Fibroblast of the aortic adventitia (primary cell): Measurements from ENCODE around the gene GLB1L3. TPM values are rescaled to one million over a fixed set of nuclear protein-coding genes. Genes with fewer than 3 reads are reported as not detected.
"Not testable (repeated sequence)": the region's sequence is repeated elsewhere in the genome, so short reads cannot be mapped to it uniquely, and the experiment has no call there.

Experiments
- DNase-seq: peaks from one replicate; pipeline ENCODE4 v3.0.0-alpha.2; 2010; ENCODE audit warnings: low read depth
- H3K4me3 ChIP-seq: 2 replicates; pipeline ENCODE4 v1.5.1; 2011; ENCODE audit warnings: low read depth, mild to moderate bottlenecking, control low read depth, low read length, moderate library complexity
- total RNA-seq: library from RNA; depleted of rRNA; stranded (reverse); fragments of >200 nt; gene quantifications from 2 replicates; pipeline ENCODE4 v1.2.3, GENCODE V29; 2012; ENCODE audit warnings: low replicate concordance
- TF ChIP-seq, protein P1 (sequence below): IDR thresholded peaks from 2 replicates; pipeline ENCODE4 v1.5.1; 2011; ENCODE audit warnings: mild to moderate bottlenecking, low read length, control low read depth, inconsistent platforms; ENCODE audit not compliant: insufficient read depth

GLB1L3 gene
- total RNA-seq, 1 donor: not detected

DNA sequence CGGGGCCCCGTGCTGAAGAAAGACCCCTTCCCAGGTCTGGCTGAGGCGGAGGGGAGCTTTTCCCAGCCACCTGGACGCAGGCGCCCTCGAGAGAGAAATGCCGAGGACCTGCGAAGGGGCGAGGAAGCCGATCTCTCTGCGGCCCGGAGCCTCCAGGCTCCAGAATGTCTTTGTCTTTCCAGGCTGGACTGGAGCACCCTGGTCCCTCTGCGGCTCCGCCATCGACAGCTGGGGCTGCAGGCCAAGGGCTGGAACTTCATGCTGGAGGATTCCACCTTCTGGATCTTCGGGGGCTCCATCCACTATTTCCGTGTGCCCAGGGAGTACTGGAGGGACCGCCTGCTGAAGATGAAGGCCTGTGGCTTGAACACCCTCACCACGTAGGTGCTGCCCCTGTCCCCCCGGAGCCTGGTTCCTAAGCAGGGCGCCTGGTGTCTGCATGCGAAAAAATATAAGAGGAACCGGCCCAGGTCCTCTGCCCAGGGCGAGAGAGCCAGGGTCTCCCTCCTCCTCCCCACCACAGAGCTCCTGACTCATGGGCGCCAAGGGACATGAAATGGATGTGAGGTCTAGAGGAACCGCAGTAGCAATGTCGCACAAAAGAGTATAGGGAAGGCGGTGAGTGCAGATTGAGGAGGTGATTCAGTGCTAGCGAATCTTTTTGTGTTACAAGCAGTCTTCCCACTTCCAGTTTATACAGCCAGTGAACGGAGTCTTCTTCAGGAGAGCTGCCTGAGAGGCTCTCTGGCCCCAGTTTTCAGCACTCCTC lies 66.6 kb downstream of the GLB1L3 start:
- DNase-seq: no peak
- no peak overlapping the region for H3K4me3 ChIP-seq
- TF ChIP-seq, protein P1, sequence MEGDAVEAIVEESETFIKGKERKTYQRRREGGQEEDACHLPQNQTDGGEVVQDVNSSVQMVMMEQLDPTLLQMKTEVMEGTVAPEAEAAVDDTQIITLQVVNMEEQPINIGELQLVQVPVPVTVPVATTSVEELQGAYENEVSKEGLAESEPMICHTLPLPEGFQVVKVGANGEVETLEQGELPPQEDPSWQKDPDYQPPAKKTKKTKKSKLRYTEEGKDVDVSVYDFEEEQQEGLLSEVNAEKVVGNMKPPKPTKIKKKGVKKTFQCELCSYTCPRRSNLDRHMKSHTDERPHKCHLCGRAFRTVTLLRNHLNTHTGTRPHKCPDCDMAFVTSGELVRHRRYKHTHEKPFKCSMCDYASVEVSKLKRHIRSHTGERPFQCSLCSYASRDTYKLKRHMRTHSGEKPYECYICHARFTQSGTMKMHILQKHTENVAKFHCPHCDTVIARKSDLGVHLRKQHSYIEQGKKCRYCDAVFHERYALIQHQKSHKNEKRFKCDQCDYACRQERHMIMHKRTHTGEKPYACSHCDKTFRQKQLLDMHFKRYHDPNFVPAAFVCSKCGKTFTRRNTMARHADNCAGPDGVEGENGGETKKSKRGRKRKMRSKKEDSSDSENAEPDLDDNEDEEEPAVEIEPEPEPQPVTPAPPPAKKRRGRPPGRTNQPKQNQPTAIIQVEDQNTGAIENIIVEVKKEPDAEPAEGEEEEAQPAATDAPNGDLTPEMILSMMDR: no peak

- DNase-seq: no peak
- no peak overlapping the region for H3K4me3 ChIP-seq
- TF ChIP-seq, protein P1: no peak
These were observed 67.5 kb downstream of the GLB1L3 start for GRCh38 chr11:134343646-134344045.

DNA sequence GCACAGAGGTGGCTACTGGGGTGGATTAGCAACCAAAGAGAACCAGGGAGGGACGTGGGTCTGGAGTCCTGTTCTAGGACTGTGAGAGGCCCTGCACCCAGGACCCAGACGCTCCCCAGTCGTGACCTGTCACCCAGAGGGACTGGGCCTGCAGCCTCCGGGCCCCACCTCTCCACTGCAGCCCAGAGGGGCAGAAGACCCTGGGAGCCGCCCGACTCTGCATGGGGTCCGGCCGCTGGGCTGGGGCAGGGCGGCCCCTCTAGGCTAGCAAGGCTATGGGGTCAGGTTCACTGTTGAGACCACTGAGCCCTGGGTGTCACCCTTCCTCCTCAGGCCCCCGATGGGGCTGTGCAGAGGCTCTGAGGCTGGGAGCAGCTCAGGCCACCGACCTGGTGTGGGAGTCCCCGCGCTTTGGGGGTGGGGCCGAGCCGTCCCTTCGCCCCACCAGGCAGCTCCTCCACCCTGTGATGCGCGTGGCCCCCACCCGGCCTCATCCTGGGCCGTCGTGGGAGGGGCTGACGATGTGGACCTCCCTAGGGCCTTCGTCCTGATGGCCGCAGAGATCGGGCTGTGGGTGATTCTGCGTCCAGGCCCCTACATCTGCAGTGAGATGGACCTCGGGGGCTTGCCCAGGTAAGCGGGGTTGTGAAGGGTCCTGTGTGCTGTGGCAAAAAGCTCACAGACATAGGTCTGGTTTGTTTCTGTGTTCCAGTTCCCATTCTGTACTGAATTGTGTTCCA lies 68.5 kb downstream of the GLB1L3 start:
- not testable (repeated sequence) for DNase-seq, H3K4me3 ChIP-seq

GRCh38 chr11:134345237-134345550 lies 69.0 kb downstream of the GLB1L3 start:
- no peak overlapping the region for H3K4me3 ChIP-seq
- TF ChIP-seq, protein P1: no peak
- DNase-seq: no peak

- TF ChIP-seq, protein P1: no peak
- no peak for DNase-seq
- H3K4me3 ChIP-seq: no peak overlapping the region
These were observed 70.2 kb downstream of the GLB1L3 start for GRCh38 chr11:134346101-134346975.

DNA sequence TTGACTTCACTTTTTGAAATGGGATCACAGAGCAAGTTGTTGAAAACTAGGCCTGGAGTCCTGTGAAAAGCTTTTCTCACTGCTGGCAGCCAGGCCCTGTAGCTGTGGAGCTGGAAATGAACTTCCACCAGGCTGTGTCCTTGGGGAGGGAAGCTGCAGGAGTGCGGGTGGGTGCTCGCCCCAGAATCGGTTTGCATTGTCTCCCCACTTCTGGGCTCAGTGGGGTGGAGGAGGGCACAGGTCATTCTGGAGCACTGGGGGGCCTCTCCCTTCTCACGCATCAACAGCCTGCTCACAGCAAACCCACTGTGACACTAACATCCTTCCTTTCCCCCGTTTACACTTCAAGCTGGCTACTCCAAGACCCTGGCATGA lies 70.8 kb downstream of the GLB1L3 start:
- DNase-seq: no peak
- H3K4me3 ChIP-seq: no peak overlapping the region
- TF ChIP-seq, protein P1: no peak

DNA sequence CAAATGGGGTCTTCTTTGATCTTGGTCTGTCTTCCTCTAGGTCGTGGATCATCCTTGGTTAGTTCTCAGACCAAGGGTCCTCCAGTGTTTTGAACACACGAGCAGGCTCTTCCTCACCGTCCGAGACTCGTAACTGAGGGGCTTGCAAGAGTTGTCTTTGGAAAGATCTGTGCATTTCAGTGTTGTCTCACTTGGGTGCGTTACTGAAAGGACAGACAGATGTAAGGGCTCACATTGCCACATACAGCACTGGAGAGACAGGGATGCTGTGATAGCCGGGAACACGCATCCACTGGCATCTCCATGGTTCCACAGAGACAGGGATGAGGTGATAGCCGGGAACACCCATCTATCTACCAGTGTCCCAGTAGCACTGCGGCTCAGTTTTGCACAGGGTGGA lies 71.3 kb downstream of the GLB1L3 start:
- TF ChIP-seq, protein P1: no peak
- H3K4me3 ChIP-seq: no peak overlapping the region
- no peak for DNase-seq
